Parathyroid adenoma (tissue), 2 donors: ENCODE measurements around the gene IL17D.

Experiments used
- H2AFZ ChIP-seq: fragments of 300-600 bp; sonication (generic); one replicate; pipeline ENCODE4 v1.7.0; 2017; ENCODE audit warnings: antibody characterized with exemption, mild to moderate bottlenecking
- H3K27ac ChIP-seq: fragments of 300-600 bp; sonication (generic); one replicate; pipeline ENCODE4 v1.7.0; 2017
- H3K27me3 ChIP-seq: fragments of 300-600 bp; sonication (generic); one replicate; pipeline ENCODE4 v1.7.0; 2017; ENCODE audit warnings: low read length; ENCODE audit not compliant: control insufficient read depth, insufficient read depth
- H3K36me3 ChIP-seq: fragments of 300-600 bp; sonication (generic); one replicate; pipeline ENCODE4 v1.7.0; 2017; ENCODE audit warnings: low read length; ENCODE audit not compliant: control insufficient read depth, insufficient read depth
- H3K4me1 ChIP-seq: fragments of 300-600 bp; sonication (generic); one replicate; pipeline ENCODE4 v1.7.0; 2017; ENCODE audit warnings: control low read depth
- H3K4me2 ChIP-seq: fragments of 300-600 bp; sonication (generic); one replicate; pipeline ENCODE4 v1.7.0; 2017; ENCODE audit warnings: low read length
- H3K4me3 ChIP-seq: fragments of 300-600 bp; sonication (generic); one replicate; pipeline ENCODE4 v1.7.0; 2017; ENCODE audit warnings: low read depth, low read length
- H3K79me2 ChIP-seq: fragments of 300-600 bp; sonication (generic); one replicate; pipeline ENCODE4 v1.7.0; 2017; ENCODE audit warnings: control low read depth
- H3K9ac ChIP-seq: fragments of 300-600 bp; sonication (generic); one replicate; pipeline ENCODE4 v1.7.0; 2017; ENCODE audit warnings: mild to moderate bottlenecking
- H3K9me3 ChIP-seq: fragments of 300-600 bp; sonication (generic); one replicate; pipeline ENCODE4 v1.7.0; 2017; ENCODE audit warnings: low read length; ENCODE audit not compliant: control insufficient read depth
- TF ChIP-seq, protein P1 (sequence below): fragments of 300-600 bp; sonication (generic); IDR thresholded peaks from one replicate; pipeline ENCODE4 v1.7.0; 2017; ENCODE audit warnings: antibody characterized with exemption, mild to moderate bottlenecking
- donor health status: primary hyperparathyroidism.

Gene IL17D

DNA sequence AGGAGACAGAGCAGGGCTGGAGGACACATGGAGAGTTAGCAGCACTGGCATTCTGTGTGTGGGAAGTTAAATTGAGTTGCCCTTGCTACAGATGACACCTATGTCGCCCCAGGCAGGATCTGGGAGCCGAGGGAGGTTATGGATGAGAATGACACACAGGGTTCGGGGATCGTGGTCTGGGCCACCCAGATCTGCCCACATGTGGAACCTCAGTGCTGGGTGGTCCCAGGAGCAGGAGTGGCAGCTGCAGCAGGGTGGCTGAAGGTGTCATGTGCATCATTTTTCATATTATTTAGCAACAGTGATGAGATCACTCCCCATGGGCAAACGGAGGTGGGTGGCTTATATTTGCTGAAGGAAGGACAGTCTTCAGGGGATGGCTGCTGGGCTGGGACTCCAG lies 3.2 kb downstream of the IL17D start:
- no peak overlapping the region for H3K4me3 ChIP-seq
- H3K4me1 ChIP-seq: peaks cover 2% of the 10 kb centered on the region
- no peaks in the 10 kb centered on the region for H3K79me2 ChIP-seq
- no peak overlapping the region for H3K27ac ChIP-seq
- no peaks in the 10 kb centered on the region for H3K36me3 ChIP-seq
- no peak overlapping the region for H3K9ac ChIP-seq
- no peak overlapping the region for H3K4me2 ChIP-seq
- TF ChIP-seq, protein P1, sequence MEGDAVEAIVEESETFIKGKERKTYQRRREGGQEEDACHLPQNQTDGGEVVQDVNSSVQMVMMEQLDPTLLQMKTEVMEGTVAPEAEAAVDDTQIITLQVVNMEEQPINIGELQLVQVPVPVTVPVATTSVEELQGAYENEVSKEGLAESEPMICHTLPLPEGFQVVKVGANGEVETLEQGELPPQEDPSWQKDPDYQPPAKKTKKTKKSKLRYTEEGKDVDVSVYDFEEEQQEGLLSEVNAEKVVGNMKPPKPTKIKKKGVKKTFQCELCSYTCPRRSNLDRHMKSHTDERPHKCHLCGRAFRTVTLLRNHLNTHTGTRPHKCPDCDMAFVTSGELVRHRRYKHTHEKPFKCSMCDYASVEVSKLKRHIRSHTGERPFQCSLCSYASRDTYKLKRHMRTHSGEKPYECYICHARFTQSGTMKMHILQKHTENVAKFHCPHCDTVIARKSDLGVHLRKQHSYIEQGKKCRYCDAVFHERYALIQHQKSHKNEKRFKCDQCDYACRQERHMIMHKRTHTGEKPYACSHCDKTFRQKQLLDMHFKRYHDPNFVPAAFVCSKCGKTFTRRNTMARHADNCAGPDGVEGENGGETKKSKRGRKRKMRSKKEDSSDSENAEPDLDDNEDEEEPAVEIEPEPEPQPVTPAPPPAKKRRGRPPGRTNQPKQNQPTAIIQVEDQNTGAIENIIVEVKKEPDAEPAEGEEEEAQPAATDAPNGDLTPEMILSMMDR: no peak
- H2AFZ ChIP-seq: no peak overlapping the region
- H3K27me3 ChIP-seq: no peaks in the 10 kb centered on the region
- no peaks in the 10 kb centered on the region for H3K9me3 ChIP-seq

DNA sequence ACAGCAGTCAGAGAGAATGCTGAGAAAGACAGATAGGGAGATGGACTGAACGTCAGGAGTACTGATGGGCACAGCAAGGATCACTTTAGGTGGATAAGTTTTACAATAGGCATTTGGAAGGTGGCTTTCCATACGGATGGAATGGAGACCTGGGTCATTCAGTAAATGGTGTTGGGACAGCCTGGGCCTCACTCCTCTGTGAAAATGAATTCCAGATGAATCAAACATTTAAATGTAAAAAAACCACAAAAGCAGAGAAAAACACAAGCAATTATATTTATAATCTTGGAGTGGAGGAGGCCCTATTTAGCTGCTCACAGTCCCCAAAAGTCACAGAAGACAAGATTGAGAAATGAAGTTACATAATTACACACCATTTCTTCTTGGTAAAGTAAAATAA lies 4.7 kb downstream of the IL17D start:
- Histone ChIP-seq H3K27me3 (no peaks in the 10 kb centered on the region), H3K9me3 (no peaks in the 10 kb centered on the region), H3K4me3 (no peak overlapping the region), H3K27ac (no peak overlapping the region), H3K9ac (no peak overlapping the region), H2AFZ (no peak overlapping the region), H3K4me1 (no peaks in the 10 kb centered on the region), H3K79me2 (no peaks in the 10 kb centered on the region), H3K4me2 (no peak overlapping the region), H3K36me3 (no peaks in the 10 kb centered on the region)
- TF ChIP-seq, protein P1: no peak

DNA sequence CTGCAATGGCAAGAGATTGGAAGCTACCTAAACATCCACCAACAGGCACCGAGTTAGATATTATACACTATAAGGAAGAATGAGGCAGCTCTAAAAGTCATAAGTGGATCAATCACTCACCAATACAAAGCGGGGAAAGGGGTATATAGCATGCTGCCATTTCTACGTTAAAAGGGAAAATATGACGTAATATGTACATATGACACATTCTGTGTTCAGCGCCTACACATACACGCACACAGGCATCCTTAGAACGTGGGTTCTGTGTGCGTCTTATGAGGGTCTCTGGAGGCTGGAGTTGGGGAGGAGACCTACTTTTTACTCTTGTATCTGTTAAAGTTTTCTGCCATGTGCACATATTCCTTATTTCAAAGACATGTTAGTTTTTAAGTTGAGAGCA lies 5.9 kb downstream of the IL17D start:
- Histone ChIP-seq H3K79me2 (no peaks in the 10 kb centered on the region), H3K4me1 (no peaks in the 10 kb centered on the region), H3K27ac (no peak overlapping the region), H3K9ac (no peak overlapping the region), H3K36me3 (no peaks in the 10 kb centered on the region), H3K27me3 (no peaks in the 10 kb centered on the region), H3K4me2 (no peak overlapping the region), H3K9me3 (no peaks in the 10 kb centered on the region), H2AFZ (no peak overlapping the region), H3K4me3 (no peak overlapping the region)
- TF ChIP-seq, protein P1: no peak

DNA sequence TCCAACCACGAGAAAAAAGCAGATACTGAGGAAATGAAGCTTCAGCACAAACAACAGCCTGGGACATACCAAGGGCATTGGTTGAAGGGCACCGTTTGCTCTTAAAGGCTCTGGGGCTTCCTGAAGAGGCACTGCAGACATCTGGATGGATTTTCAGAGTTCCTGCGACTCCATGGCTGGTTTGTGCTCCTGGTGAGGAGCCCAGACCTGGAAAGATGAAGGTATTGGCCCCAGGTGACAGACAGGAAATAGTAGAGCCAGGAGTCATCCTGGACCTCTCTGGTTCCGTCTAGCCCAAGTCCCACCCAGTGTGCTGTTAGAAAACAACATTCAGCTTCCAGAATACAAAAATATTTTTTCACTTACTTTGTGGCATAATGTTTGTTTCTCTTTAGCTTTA lies 6.3 kb downstream of the IL17D start:
- Histone ChIP-seq H3K79me2 (no peaks in the 10 kb centered on the region), H3K9me3 (no peaks in the 10 kb centered on the region), H3K27ac (no peak overlapping the region), H3K9ac (no peak overlapping the region), H2AFZ (no peak overlapping the region), H3K27me3 (no peaks in the 10 kb centered on the region), H3K4me2 (no peak overlapping the region), H3K4me1 (no peaks in the 10 kb centered on the region), H3K4me3 (no peak overlapping the region), H3K36me3 (no peaks in the 10 kb centered on the region)
- TF ChIP-seq, protein P1: no peak

DNA sequence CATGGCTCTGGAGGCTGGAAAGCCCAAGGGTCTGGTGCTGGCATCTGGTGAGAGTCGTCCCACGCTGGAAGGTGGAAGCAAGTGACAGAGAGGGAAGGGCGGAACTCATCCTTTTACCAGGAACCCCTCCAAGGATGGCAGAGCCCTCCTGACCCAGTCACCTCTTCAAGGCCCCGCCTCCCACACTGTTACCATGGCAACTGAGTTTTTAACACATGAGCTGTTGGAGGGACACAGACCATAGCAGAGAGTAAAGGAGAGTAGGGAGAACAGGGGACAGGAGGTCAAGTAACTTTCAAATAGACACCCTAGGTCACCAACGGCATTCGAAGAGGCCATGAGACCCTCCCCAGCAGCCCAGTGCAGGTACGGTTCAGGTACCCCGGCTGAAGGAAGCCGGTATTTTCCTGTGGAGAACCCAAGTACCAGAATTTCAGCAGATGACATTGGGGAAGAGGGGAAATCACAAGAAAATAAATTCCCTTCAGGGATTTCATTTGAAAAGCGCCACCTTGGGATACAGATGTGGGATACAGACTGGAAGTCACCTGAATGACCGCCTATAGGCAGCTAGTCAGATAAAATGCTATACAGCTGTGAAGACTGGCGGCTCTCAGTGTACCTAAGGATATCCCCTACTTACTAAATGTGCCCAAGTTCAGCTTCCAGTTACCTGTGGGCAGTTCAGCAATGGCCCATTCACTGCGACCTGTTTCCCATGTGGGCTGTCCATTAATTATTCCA lies 8.0 kb downstream of the IL17D start:
- TF ChIP-seq, protein P1: no peak

More for the DNA sequence above, 8.0 kb downstream of the IL17D start:
- no peaks in the 10 kb centered on the region for H3K27me3 ChIP-seq
- H3K4me1 ChIP-seq: no peaks in the 10 kb centered on the region
- H3K9ac ChIP-seq: no peak overlapping the region
- no peaks in the 10 kb centered on the region for H3K9me3 ChIP-seq
- no peak overlapping the region for H3K4me3 ChIP-seq
- no peaks in the 10 kb centered on the region for H3K36me3 ChIP-seq
- no peak overlapping the region for H3K4me2 ChIP-seq
- no peaks in the 10 kb centered on the region for H3K79me2 ChIP-seq
- H2AFZ ChIP-seq: no peak overlapping the region
- H3K27ac ChIP-seq: no peak overlapping the region
